ENCODE data around the gene ACAT2.
"Not testable (repeated sequence)": the region's sequence is repeated elsewhere in the genome, so short reads cannot be mapped to it uniquely, and the experiment has no call there.

Gene ACAT2

GRCh38 chr6:159809149-159809548 is 47.3 kb downstream of the ACAT2 start:
- DNase-seq (ENCODE audit: low read depth, low spot score): no peak

GRCh38 chr6:159813781-159814180 is 51.9 kb downstream of the ACAT2 start:
- no peak for DNase-seq (ENCODE audit: low read depth, low spot score)

GRCh38 chr6:159815410-159815809 is 53.6 kb downstream of the ACAT2 start:
- DNase-seq (ENCODE audit: low read depth, low spot score): no peak

- DNase-seq (ENCODE audit: low read depth, low spot score): not testable (repeated sequence)
These were observed 54.9 kb downstream of the ACAT2 start for GRCh38 chr6:159816775-159817174.

- DNase-seq (ENCODE audit: low read depth, low spot score): no peak
These were observed 56.3 kb downstream of the ACAT2 start for GRCh38 chr6:159817951-159818739.

- DNase-seq (ENCODE audit: low read depth, low spot score): no peak
These were observed 57.3 kb downstream of the ACAT2 start for GRCh38 chr6:159819098-159819497.

GRCh38 chr6:159819932-159820640 is 58.2 kb downstream of the ACAT2 start:
- DNase-seq (ENCODE audit: low read depth, low spot score): no peak

GRCh38 chr6:159821122-159821521 is 59.3 kb downstream of the ACAT2 start:
- no peak for DNase-seq (ENCODE audit: low read depth, low spot score)

- no peak for DNase-seq (ENCODE audit: low read depth, low spot score)
These were observed 59.9 kb downstream of the ACAT2 start for GRCh38 chr6:159821726-159822125.

GRCh38 chr6:159823953-159824352 is 62.1 kb downstream of the ACAT2 start:
- no peak for DNase-seq (ENCODE audit: low read depth, low spot score)

- DNase-seq (ENCODE audit: low read depth, low spot score): not testable (repeated sequence)
These were observed 62.8 kb downstream of the ACAT2 start for GRCh38 chr6:159824690-159825089.

GRCh38 chr6:159826004-159826403 is 64.2 kb downstream of the ACAT2 start:
- DNase-seq (ENCODE audit: low read depth, low spot score): no peak

- DNase-seq (ENCODE audit: low read depth, low spot score): no peak
These were observed 65.3 kb downstream of the ACAT2 start for GRCh38 chr6:159826968-159827647.

- DNase-seq (ENCODE audit: low read depth, low spot score): no peak
These were observed 66.2 kb downstream of the ACAT2 start for GRCh38 chr6:159828074-159828473.
